ENCODE results near the gene KATNB1.

- TF ChIP-seq CTCF (IDR thresholded peaks at IDR 0.05) (no peak), POLR2A (IDR thresholded peaks at IDR 0.05) (no peak), POLR2AphosphoS5 (IDR thresholded peaks at IDR 0.05) (no peak)
Measured at GRCh38 chr16:57725151-57725550, 10.4 kb upstream of the KATNB1 start.

All from breast epithelium (tissue), 3 donors.